GM18508 (cell line): ENCODE data around the gene TTC33.
A peak's percentile ranks its signal among the peaks of the same experiment; 100 is the strongest.

Experiments used
- ATAC-seq: cut with Tn5 transposase; IDR thresholded peaks from one replicate; pipeline ENCODE4 v1.9.1; 2021; ENCODE audit warnings: moderate number of reproducible peaks; ENCODE audit not compliant: insufficient read depth, unreplicated experiment

TTC33 gene

GRCh38 chr5:40780858-40781257 lies 25.1 kb upstream of the TTC33 start:
- no peak for ATAC-seq

DNA sequence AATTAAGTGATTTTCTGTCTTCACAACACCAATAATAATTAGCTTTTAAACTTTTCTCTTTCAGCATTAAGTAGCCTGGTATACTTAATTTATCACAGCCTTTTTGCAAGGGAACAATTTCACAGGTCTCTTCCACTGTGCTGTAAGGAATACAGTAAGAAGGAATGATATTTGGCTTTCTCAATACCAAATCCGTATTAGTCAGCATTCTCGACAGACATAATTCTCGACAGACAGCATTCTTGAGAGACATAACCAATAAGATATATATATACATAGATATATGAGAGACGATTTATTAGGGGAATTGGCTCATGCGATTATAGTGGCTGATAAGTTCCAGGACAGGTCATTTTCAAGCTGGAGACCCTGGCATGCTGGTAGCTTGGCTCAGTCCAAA lies 24.4 kb upstream of the TTC33 start:
- ATAC-seq: no peak

GRCh38 chr5:40779561-40779960 lies 23.8 kb upstream of the TTC33 start:
- ATAC-seq: no peak

- ATAC-seq: no peak
Measured at GRCh38 chr5:40778133-40778532, 22.4 kb upstream of the TTC33 start.

DNA sequence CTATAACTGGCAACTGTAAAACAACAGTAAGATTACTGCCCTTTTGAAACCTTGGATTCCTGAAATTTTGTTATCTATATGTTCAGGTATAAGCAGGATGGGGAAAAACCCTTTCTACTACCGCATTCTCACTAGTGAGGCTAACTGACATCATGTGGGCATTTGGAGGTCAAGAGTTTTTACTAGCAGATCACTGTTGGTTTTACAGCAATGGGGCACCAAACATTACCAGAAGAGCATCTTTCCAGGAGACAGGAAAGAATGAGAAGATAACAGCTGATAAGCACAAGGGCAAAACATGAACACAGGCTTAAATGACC lies 20.9 kb upstream of the TTC33 start:
- no peak for ATAC-seq

- no peak for ATAC-seq
Measured at GRCh38 chr5:40775846-40776657, 20.3 kb upstream of the TTC33 start.

DNA sequence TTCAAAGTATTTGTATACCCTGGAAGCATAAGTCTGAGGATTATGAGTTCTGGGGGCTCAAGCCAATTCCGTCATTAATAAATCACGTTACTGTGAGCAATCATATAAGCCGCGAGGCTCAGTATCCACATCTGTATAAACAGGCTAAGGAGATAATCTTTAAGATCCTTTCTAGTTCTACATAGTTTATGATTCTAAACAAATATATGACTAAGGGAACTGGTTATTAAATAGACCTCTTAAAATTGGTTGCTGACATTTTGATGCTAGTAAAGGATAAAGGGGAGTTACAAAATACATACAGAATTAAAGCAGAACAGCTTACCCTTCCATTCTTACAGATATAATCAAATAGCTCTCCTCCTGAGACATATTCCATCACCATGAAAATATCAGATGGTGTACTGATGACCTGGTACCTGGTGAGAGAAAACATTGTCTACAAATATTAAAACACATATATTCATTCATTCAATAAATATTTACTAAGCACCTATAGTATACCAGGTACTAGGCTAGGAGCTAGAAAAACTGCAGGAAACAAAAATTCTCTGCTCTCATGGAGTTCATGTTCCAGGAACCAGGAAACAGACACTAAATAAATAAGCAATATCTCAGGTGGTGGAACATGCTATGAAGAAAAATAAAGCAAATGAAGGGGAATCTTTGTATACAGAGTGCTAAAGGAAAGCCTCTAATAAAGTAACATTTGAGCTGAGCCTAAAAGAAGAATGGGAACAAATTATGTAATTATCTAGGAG lies 19.5 kb upstream of the TTC33 start:
- ATAC-seq: no peak

DNA sequence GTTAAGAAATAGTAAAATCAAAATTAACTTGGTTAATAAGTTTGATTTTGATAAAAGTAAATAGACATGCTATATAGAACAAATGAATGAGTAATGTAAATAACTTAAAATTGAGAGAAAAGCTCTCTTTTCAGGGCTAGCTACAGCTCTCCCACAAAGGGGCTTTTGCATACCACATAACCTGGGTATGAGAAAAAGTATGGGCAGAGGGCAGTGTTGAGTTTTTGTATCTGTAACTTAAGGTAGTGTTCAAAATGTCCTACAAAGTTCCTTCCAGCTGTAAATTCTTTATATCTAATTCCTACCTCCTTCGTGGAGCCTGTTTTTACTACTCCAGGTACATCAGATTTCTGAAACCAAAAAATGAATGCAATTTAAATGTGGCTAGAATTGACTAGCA lies 18.9 kb upstream of the TTC33 start:
- ATAC-seq: no peak

DNA sequence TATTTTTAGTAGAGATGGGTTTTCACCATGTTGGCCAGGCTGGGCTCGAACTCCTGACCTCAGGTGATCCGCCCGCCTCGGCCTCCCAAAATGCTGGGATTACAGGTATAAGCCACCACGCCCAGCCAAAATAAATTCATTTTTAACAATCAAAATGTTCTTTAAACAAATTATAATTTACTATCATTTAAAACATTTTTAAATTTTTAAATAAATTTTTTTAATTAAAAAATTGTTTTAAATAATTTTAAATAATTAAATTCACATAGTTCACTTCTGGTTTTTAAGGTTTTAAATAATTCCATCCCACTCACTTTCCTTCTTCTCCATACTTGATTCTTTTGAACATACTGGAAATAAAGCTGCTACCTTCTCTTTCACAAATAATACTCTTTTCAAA lies 15.0 kb upstream of the TTC33 start:
- ATAC-seq: no peak

- ATAC-seq: no peak
Measured at GRCh38 chr5:40762705-40763104, 6.9 kb upstream of the TTC33 start.

GRCh38 chr5:40757400-40757799 lies 1.6 kb upstream of the TTC33 start:
- no peak for ATAC-seq

DNA sequence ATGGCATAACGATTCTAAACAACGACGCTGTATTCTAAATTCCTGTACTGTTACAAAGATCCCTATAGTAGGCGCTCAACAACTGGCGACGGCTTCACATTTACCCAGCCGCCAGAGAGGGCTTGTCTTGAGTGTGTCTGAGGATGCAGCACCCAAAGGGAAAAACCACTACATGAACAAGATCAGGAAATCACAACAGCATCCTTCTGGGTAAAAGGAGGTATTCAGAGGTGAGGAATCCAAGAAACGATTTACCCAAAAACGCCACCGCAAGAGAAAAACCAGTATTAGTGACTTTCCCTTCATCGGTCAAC lies 711 bp downstream of the TTC33 start:
- peak; percentile 85 for ATAC-seq

GRCh38 chr5:40754381-40755092 lies 1.2 kb downstream of the TTC33 start:
- ATAC-seq: peak; percentile 19

- ATAC-seq: no peak
Measured at GRCh38 chr5:40746703-40747102, 9.1 kb downstream of the TTC33 start.

DNA sequence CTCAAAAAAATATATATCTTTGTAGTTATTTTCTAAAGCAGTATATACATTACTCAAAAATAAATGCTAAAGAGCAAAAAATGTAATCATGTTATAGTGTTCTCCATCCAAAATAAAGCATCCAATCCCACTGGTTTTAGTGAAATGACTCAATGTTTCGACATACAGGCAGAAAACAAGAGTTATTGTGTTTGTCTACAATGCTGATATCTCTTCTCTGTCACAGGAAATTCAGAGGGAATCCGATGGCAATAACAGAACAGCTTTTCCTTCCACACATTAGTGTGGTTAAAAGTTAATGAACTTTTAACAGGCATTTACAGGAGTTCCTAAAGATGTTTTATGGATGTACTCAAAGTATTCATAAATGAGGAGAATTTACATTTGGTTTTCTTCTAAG lies 12.0 kb downstream of the TTC33 start:
- no peak for ATAC-seq

DNA sequence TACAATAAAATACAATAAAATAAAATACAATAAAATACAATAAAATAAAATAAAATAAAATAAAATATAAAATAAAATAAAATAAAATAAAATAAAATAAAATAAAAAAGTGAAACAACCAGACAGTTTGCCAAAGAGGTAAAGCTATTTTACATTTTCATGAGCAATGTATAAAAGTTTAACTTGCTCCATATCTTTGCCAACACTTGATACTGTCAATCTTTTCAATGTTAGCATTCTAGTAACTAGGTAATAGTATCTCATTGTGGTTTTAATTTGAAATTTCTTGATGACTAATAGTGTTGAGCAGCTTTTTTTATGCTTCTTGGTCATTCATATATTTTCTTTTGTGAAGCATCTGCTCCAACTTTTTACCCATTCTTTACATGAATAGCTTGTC lies 17.3 kb downstream of the TTC33 start:
- no peak for ATAC-seq

DNA sequence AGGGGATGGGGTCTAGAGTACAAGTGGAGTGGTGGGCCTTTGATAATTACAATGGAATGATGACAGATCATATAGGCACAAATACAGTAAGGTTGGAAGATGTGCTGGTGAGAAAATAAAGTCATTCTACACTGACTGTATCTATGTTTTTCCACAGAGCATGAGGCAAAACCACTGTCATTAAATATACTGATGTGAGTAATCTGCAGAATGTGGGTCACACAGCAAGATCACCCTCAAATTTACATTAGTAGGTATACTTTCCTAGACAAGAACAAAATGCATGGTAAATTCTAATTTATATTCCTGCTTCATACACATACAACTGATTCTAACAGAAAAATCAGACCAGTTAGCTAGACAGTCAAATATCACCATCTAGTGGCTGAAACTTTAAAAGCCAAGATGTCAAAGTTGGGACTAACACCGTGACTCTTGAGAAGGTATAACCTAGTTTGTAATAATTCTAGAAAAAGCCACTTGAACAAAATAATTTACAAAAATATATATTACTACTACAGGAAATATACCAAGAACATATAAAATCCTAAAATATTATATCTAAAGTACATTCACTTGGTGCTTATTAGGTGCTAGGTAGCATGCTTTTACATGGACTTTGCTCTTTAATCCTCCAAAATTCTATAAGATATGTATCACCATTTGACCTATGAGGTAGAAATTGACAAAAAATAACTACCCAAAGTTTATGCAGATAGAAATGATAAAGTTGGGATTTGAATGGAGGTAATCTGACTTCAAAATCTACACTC lies 19.5 kb downstream of the TTC33 start:
- ATAC-seq: no peak

- ATAC-seq: no peak
Measured at GRCh38 chr5:40735609-40736008, 20.2 kb downstream of the TTC33 start.

DNA sequence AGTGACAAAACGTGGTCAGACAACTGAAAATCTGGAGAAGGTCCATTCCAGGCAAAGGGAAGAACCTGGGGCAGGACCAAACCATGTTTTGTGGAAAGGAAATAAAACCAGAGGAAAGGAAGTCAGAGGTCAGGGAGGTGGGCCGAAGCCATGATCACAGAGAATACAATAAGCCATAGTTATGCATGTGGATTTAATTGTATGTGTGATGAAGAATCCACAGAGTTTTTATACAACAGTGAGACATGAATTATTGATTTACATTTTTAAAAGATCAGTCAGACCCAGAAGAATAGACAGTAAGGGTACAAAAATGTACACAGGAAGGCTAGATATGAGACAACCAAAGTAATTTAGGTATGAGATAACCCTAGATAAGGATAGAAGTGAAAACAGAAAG lies 20.8 kb downstream of the TTC33 start:
- no peak for ATAC-seq

DNA sequence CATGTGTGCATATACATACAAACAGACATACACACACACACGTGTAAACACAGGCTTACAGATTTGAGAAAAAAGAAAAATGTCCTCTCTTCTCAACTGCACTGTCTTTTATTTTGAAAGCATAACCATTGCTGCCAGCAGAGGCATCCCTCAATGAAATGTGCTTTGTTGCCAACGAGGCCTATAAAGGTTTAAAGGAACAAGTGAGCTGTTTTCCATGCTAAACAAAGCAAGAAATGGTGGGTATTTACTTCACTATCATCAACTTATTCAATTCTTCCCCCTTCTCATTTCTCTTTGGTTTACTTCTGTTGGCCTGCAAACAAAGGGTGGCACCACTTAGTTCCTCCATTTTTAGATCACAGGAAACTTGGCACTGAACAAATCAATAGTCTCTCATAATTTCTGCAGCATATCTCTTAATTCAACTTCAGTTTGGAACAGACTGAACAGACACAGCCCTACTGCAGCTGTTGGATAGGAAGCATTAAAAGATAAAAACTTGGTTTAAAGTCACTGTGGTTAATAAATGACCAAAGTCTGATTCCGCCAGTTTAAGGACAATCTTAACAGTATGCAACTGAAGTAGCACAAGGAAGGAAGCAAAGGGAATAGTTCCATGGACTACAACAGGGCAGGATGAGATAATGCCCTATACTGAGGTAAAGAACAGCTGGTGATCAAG lies 21.7 kb downstream of the TTC33 start:
- ATAC-seq: no peak
